GM12892 (cell line): ENCODE results near the gene GATA6.

Source experiments
- POLR2A ChIP-seq: IDR thresholded peaks from 2 replicates; pipeline ENCODE4 v1.6.1; 2011; ENCODE audit warnings: low read depth, low read length, control low read depth
- POLR2AphosphoS5 ChIP-seq: IDR thresholded peaks from 2 replicates; pipeline ENCODE4 v1.6.1; 2011; ENCODE audit warnings: low read depth, low read length, control low read depth

GRCh38 chr18:22185771-22186386, 16.5 kb downstream of the GATA6 start:
- TF ChIP-seq POLR2AphosphoS5 (no peak), POLR2A (no peak)
